Smooth muscle cell (in vitro differentiated cells): ENCODE data around the gene CBX8. TPM values are rescaled to one million over a fixed set of nuclear protein-coding genes. Genes with fewer than 3 reads are reported as not detected.

Experiments
- DNase-seq: peaks from one replicate; lab custom pipeline; 2025; ENCODE audit not compliant: unreplicated experiment; lab: John Stamatoyannopoulos, UW
- H2AFZ ChIP-seq: fragments of 200-600 bp; sonication (generic); 2 replicates; pipeline ENCODE4 v1.6.0; 2016; ENCODE audit warnings: antibody characterized with exemption, low read depth, mild to moderate bottlenecking
- H3F3A ChIP-seq: fragments of 200-600 bp; sonication (generic); 2 replicates; pipeline ENCODE4 v1.6.0; 2017; ENCODE audit warnings: antibody characterized with exemption, low read depth
- H3K27ac ChIP-seq: fragments of 200-600 bp; sonication (generic); 2 replicates; pipeline ENCODE4 v1.5.1; 2016; ENCODE audit warnings: low read depth, mild to moderate bottlenecking
- H3K27me3 ChIP-seq: fragments of 200-600 bp; sonication (generic); 2 replicates; pipeline ENCODE4 v1.6.1; 2016; ENCODE audit warnings: low read depth, mild to moderate bottlenecking
- H3K36me3 ChIP-seq: fragments of 200-600 bp; sonication (generic); 2 replicates; pipeline ENCODE4 v1.5.1; 2016; ENCODE audit warnings: low read depth
- H3K4me1 ChIP-seq: fragments of 200-600 bp; sonication (generic); 2 replicates; pipeline ENCODE4 v1.5.1; 2016; ENCODE audit warnings: low read depth
- H3K4me2 ChIP-seq: fragments of 200-600 bp; sonication (generic); 2 replicates; pipeline ENCODE4 v1.6.0; 2016; ENCODE audit warnings: mild to moderate bottlenecking
- H3K4me3 ChIP-seq: fragments of 200-600 bp; sonication (generic); 2 replicates; pipeline ENCODE4 v1.5.1; 2016; ENCODE audit warnings: mild to moderate bottlenecking
- H3K79me2 ChIP-seq: fragments of 200-600 bp; sonication (generic); 2 replicates; pipeline ENCODE4 v1.6.0; 2016; ENCODE audit warnings: low read depth, mild to moderate bottlenecking
- H3K9ac ChIP-seq: fragments of 200-600 bp; sonication (generic); 2 replicates; pipeline ENCODE4 v1.6.0; 2016; ENCODE audit warnings: low read depth
- H3K9me3 ChIP-seq: fragments of 200-600 bp; sonication (generic); replicated peaks from 2 replicates; pipeline ENCODE4 v1.5.1; 2016; ENCODE audit warnings: low read depth
- H4K20me1 ChIP-seq: fragments of 200-600 bp; sonication (generic); 2 replicates; pipeline ENCODE4 v1.6.0; 2016; ENCODE audit warnings: low read depth
- CTCF ChIP-seq: fragments of 200-600 bp; sonication (generic); IDR thresholded peaks from 2 replicates; pipeline ENCODE4 v1.5.1; 2017; ENCODE audit warnings: borderline replicate concordance, mild to moderate bottlenecking, antibody characterized with exemption; ENCODE audit not compliant: insufficient read depth, poor library complexity, severe bottlenecking
- WGBS: methylation state at CpG from one replicate; pipeline ENCODE4 v1.1.7; 2016; ENCODE audit warnings: low lambda C conversion rate; 5-methylcytosine and 5-hydroxymethylcytosine counted together
- polyA plus RNA-seq: library from polyadenylated mRNA; unstranded; fragments of >200 nt; fragmentation: Nextera tagmentation; extraction: Ambion mirVana; gene quantifications from 2 replicates; pipeline ENCODE4 v1.2.1, GENCODE V29; 2016
- total RNA-seq: library from RNA; depleted of rRNA; stranded (reverse); fragments of >200 nt; gene quantifications from 2 replicates; pipeline ENCODE4 v1.2.3, GENCODE V29; 2014

CBX8 gene
- total and polyA plus RNA-seq, 2 experiments from 2014 or later = 2.6 to 4.3 TPM

- TF ChIP-seq CTCF = no peak
- H3K4me2 ChIP-seq = peak overlapping the region; percentile 53
- H4K20me1 ChIP-seq = no peaks in the 10 kb centered on the region
- peak overlapping the region; percentile 23 for H3K4me3 ChIP-seq
- no peak overlapping the region for H3K9ac ChIP-seq
- no peak for DNase-seq
- no peak overlapping the region for H3K27ac ChIP-seq
- WGBS = 13% methylated on average over 30 of the region's 55 CpGs
- H3K27me3 ChIP-seq = peaks cover 69% of the 10 kb centered on the region
- H3K4me1 ChIP-seq = peaks cover 30% of the 10 kb centered on the region
- H3K36me3 ChIP-seq = no peaks in the 10 kb centered on the region
- no peaks in the 10 kb centered on the region for H3K9me3 ChIP-seq
- no peaks in the 10 kb centered on the region for H3K79me2 ChIP-seq
- no peak overlapping the region for H2AFZ ChIP-seq
- H3F3A ChIP-seq = peaks cover 7% of the 10 kb centered on the region
These were observed 48.4 kb downstream of the CBX8 start for GRCh38 chr17:79748295-79749099.

DNA sequence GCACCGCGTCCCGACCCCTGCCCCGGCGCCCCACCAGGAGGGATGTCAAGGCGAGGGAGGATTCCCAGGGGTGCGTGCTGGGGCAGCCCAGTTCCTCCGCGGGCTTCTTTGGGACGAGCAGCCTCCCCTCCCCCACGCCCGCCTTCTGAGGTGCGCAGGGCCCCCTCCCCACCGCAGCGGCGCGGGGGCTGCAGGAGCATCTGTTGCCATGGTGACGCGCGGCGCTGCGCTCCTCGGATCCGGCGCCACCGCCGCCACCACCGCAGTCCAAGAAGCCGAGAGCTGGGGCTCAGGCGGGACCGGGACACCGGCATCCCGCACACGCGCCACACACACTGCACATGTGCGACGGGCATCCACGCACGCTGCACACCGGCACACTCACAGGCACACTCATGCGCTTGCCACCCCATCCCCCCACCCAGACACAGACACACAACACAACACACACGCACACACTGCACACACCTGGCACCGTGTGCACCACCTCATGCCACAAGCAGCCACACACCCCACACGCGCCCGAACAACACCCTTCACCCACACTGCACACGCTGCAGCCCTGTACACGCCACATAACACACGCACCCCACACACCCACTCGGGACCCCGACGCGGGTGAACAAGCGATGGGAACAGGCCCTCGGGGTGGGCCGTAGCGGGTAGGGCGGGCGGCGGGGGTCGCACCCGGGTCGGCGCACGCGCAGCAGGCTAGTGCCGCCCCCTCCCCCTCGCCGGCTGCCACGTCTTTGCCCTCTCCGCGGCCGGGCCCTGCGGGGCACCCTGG, 49.2 kb downstream of the CBX8 start:
- Histone ChIP-seq H3K27me3 (peaks cover 69% of the 10 kb centered on the region), H3K4me2 (peak overlapping the region; percentile 53), H3K9ac (no peak overlapping the region), H3K79me2 (no peaks in the 10 kb centered on the region), H3K4me3 (peak overlapping the region; percentile 23), H3K4me1 (peaks cover 30% of the 10 kb centered on the region), H2AFZ (no peak overlapping the region), H3K27ac (no peak overlapping the region), H4K20me1 (no peaks in the 10 kb centered on the region), H3K9me3 (no peaks in the 10 kb centered on the region), H3K36me3 (no peaks in the 10 kb centered on the region), H3F3A (peaks cover 7% of the 10 kb centered on the region)
- no peak for TF ChIP-seq CTCF
- WGBS = 9% methylated on average over 66 of the region's 74 CpGs
- no peak for DNase-seq

GRCh38 chr17:79746889-79747507, 49.9 kb downstream of the CBX8 start:
- no peaks in the 10 kb centered on the region for H3K36me3 ChIP-seq
- H3K9me3 ChIP-seq = no peaks in the 10 kb centered on the region
- no peak for DNase-seq
- TF ChIP-seq CTCF = no peak
- no peak overlapping the region for H2AFZ ChIP-seq
- no peak overlapping the region for H3K27ac ChIP-seq
- H3K4me2 ChIP-seq = peak overlapping the region; percentile 53
- peaks cover 7% of the 10 kb centered on the region for H3F3A ChIP-seq
- peaks cover 33% of the 10 kb centered on the region for H3K4me1 ChIP-seq
- no peak overlapping the region for H3K9ac ChIP-seq
- no peak overlapping the region for H3K4me3 ChIP-seq
- 14% methylated on average over 22 of the region's 22 CpGs for WGBS
- H3K79me2 ChIP-seq = no peaks in the 10 kb centered on the region
- H3K27me3 ChIP-seq = peaks cover 65% of the 10 kb centered on the region
- no peaks in the 10 kb centered on the region for H4K20me1 ChIP-seq
